Spinal cord (tissue), 10 donors: ENCODE results near the gene PDE11A. TPM values are rescaled to one million over a fixed set of nuclear protein-coding genes. Genes with fewer than 3 reads are reported as not detected.
"Not testable (repeated sequence)": the region's sequence is repeated elsewhere in the genome, so short reads cannot be mapped to it uniquely, and the experiment has no call there.

ENCODE experiments used
- DNase-seq, 6 donors: peaks; one replicate each; pipeline versions ENCODE4 v3.0.0 to v3.0.0-alpha.2; 2013 to 2015; ENCODE audit warnings: low spot score in 6 of 6, low read depth in 4 of 6
- H3K27ac ChIP-seq: one replicate; pipeline ENCODE4 v1.5.1; 2013; ENCODE audit warnings: low read depth, low read length, control low read depth
- H3K27me3 ChIP-seq: one replicate; pipeline ENCODE4 v1.6.1; 2013; ENCODE audit warnings: low read length; ENCODE audit not compliant: control insufficient read depth, insufficient read depth
- H3K36me3 ChIP-seq: one replicate; pipeline ENCODE4 v1.6.1; 2013; ENCODE audit warnings: low read length; ENCODE audit not compliant: control insufficient read depth, insufficient read depth
- H3K4me1 ChIP-seq: one replicate; pipeline ENCODE4 v1.6.1; 2013; ENCODE audit warnings: low read length; ENCODE audit not compliant: control insufficient read depth, insufficient read depth
- H3K4me3 ChIP-seq: one replicate; pipeline ENCODE4 v1.5.1; 2013; ENCODE audit warnings: low read depth, low read length, control low read depth
- H3K9me3 ChIP-seq: one replicate; pipeline ENCODE4 v1.6.1; 2013; ENCODE audit warnings: low read length; ENCODE audit not compliant: control insufficient read depth, insufficient read depth
- WGBS: methylation state at CpG from one replicate; pipeline ENCODE4 v1.1.5; 2013; ENCODE audit warnings: missing lambda C conversion rate; ENCODE audit not compliant: insufficient coverage; 5-methylcytosine and 5-hydroxymethylcytosine counted together
- polyA plus RNA-seq, 2 donors: library from polyadenylated mRNA; unstranded; fragments of 120-200 nt; gene quantifications; one replicate each; pipeline ENCODE4 v1.2.1, GENCODE V29; 2013; ENCODE audit not compliant: insufficient read length in 2 of 2
- total RNA-seq, 2 donors: library from RNA; depleted of rRNA in 1 of 2; stranded (reverse); fragments of 120-200 nt in 1 of 2; fragments of >200 nt in 1 of 2; gene quantifications; one replicate each; pipeline versions ENCODE4 v1.2.3 to v1.2.4, GENCODE V29; 2013 to 2014
- donor health status: healthy.

The PDE11A gene
- total and polyA plus RNA-seq, 4 donors: 1.9 to 6.5 (median 2.1) TPM

- peak in 1 of 6 donors; percentile 15 for DNase-seq
Measured at GRCh38 chr2:177796654-177797415, 275.7 kb downstream of the PDE11A start.

DNA sequence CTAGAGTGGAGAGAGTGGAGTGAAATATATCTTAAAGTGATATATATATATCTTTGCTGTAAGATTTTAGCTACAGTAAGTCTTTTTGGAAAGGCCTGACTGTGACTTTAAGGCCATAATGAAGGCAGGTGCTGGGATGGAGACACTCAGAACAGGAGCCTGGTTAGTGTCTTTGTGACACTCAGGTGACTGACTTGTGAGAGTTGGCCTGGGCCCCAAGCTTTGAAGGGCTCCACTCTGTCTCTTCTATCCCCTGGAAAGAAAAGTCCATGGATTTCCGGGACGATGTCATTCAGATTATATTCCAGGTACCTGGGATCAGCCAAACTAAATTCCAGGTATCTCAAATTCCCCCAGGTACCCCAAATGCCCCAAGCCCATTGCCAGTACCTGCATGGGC lies 276.6 kb downstream of the PDE11A start:
- no peak overlapping the region for H3K27ac ChIP-seq
- H3K4me3 ChIP-seq: no peak overlapping the region
- DNase-seq: no peak
- H3K27me3 ChIP-seq: no peaks in the 10 kb centered on the region
- no peaks in the 10 kb centered on the region for H3K36me3 ChIP-seq
- H3K4me1 ChIP-seq: no peaks in the 10 kb centered on the region
- WGBS: 100% methylated on average over 2 of the region's 2 CpGs
- H3K9me3 ChIP-seq: no peaks in the 10 kb centered on the region

More at GRCh38 chr2:177796654-177797415, 275.7 kb downstream of the PDE11A start:
- 46% methylated on average over 4 of the region's 4 CpGs for WGBS
- H3K4me1 ChIP-seq: no peaks in the 10 kb centered on the region
- no peaks in the 10 kb centered on the region for H3K27me3 ChIP-seq
- no peak overlapping the region for H3K4me3 ChIP-seq
- H3K36me3 ChIP-seq: no peaks in the 10 kb centered on the region
- no peak overlapping the region for H3K27ac ChIP-seq
- H3K9me3 ChIP-seq: no peaks in the 10 kb centered on the region

DNA sequence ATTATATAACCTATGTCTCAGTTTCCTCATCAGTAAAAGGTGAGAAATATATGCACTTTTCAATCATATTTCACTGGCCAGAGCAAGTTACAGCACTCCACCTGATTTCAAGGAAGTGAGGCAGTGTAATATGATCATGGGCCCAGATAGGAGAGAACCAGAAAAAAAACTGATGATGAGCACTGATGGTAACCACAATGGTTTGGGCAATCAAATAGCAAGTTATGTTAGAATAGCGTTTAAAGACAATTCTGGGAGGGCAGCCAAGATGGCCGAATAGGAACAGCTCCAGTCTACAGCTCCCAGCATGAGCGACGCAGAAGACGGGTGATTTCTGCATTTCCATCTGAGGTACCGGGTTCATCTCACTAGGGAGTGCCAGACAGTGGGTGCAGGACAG lies 287.4 kb downstream of the PDE11A start:
- DNase-seq, H3K27ac ChIP-seq, H3K9me3 ChIP-seq, H3K4me1 ChIP-seq, H3K36me3 ChIP-seq, H3K27me3 ChIP-seq, H3K4me3 ChIP-seq: not testable (repeated sequence)
- WGBS: 90% methylated on average over 5 of the region's 6 CpGs

DNA sequence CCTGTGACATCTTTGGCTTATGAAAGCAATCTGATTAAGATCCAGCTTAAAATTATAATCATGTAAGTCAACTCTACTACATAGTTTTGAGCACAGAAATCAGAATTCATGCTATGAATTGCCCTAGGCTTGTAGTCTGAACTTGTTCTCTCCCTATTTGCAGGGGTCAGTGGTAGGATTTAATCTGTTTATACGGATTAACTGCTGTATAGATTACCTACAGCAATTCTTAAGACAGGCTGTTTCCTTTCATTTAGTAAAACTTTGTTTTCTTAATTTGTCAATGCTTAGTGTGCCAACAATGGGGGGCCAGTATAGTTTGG lies 287.9 kb downstream of the PDE11A start:
- Histone ChIP-seq H3K36me3 (no peaks in the 10 kb centered on the region), H3K27ac (no peak overlapping the region), H3K4me1 (no peaks in the 10 kb centered on the region), H3K9me3 (no peaks in the 10 kb centered on the region), H3K4me3 (no peak overlapping the region), H3K27me3 (no peaks in the 10 kb centered on the region)
- no CpG with 5 or more reads among the region's 1 CpG for WGBS
- DNase-seq: no peak

GRCh38 chr2:177783835-177784744 lies 288.5 kb downstream of the PDE11A start:
- 38% methylated on average over 2 of the region's 2 CpGs for WGBS
- Histone ChIP-seq H3K9me3 (no peaks in the 10 kb centered on the region), H3K36me3 (no peaks in the 10 kb centered on the region), H3K27me3 (no peaks in the 10 kb centered on the region), H3K4me1 (no peaks in the 10 kb centered on the region), H3K4me3 (no peak overlapping the region), H3K27ac (no peak overlapping the region)
- DNase-seq: no peak

GRCh38 chr2:177783091-177783490 lies 289.5 kb downstream of the PDE11A start:
- no peaks in the 10 kb centered on the region for H3K9me3 ChIP-seq
- H3K36me3 ChIP-seq: no peaks in the 10 kb centered on the region
- no peak for DNase-seq
- no peaks in the 10 kb centered on the region for H3K4me1 ChIP-seq
- H3K27ac ChIP-seq: no peak overlapping the region
- H3K27me3 ChIP-seq: no peaks in the 10 kb centered on the region
- H3K4me3 ChIP-seq: no peak overlapping the region

- H3K36me3 ChIP-seq: no peaks in the 10 kb centered on the region
- H3K4me3 ChIP-seq: no peak overlapping the region
- H3K4me1 ChIP-seq: no peaks in the 10 kb centered on the region
- no peak overlapping the region for H3K27ac ChIP-seq
- DNase-seq: no peak
- H3K9me3 ChIP-seq: no peaks in the 10 kb centered on the region
- H3K27me3 ChIP-seq: no peaks in the 10 kb centered on the region
Measured at GRCh38 chr2:177782613-177783012, 290.0 kb downstream of the PDE11A start.

DNA sequence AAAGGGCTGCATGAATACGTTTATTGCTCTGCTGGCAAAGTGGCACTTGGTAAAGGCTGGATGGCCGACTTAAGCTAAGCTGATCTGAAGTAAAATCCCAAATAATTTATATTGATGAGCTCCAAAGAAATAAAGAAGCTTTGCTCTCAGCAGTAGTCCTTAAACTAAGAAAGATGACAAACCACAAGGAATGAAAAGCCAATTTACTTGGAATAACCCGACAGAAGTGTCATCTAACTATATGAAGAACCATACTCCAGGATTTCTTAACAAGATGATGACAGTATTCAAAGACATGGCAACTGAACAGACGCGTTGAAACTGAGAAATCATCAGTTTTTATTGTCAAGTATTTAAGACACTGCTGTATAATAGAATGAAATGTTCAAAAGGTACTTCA lies 294.1 kb downstream of the PDE11A start:
- no peak for DNase-seq

GRCh38 chr2:177772529-177772928 lies 300.0 kb downstream of the PDE11A start:
- no peaks in the 10 kb centered on the region for H3K27me3 ChIP-seq
- H3K36me3 ChIP-seq: no peaks in the 10 kb centered on the region
- DNase-seq: peak in 2 of 6 donors; percentile 31 to 72
- H3K27ac ChIP-seq: no peak overlapping the region
- H3K4me1 ChIP-seq: no peaks in the 10 kb centered on the region
- H3K9me3 ChIP-seq: no peaks in the 10 kb centered on the region
- no peak overlapping the region for H3K4me3 ChIP-seq

More for the DNA sequence above, 294.1 kb downstream of the PDE11A start:
- WGBS: 43% methylated on average over 2 of the region's 5 CpGs
- Histone ChIP-seq H3K9me3 (no peaks in the 10 kb centered on the region), H3K4me1 (no peaks in the 10 kb centered on the region), H3K36me3 (no peaks in the 10 kb centered on the region), H3K4me3 (no peak overlapping the region), H3K27ac (no peak overlapping the region), H3K27me3 (no peaks in the 10 kb centered on the region)

DNA sequence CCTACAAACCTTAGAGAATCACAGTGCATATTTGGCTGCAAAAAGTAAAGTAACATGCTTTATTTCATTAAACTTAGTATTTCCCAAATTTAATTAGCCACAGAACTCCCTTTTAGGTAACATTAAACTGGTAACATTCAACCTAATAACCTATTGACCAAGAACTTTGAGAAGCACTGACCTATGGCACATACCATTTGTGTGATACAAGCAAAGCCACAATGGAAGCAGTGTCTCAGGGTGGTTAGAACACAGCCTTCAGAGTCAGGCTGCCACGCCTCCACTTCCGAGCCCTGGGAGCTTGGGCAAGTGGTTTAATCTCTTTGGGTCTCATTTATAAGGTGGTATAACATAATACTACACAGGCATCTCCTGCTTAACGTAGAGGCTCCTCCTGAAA lies 301.4 kb downstream of the PDE11A start:
- no peak overlapping the region for H3K27ac ChIP-seq
- DNase-seq: no peak
- no peaks in the 10 kb centered on the region for H3K27me3 ChIP-seq
- H3K36me3 ChIP-seq: no peaks in the 10 kb centered on the region
- H3K9me3 ChIP-seq: no peaks in the 10 kb centered on the region
- WGBS: no CpG with 5 or more reads among the region's 3 CpGs
- no peak overlapping the region for H3K4me3 ChIP-seq
- no peaks in the 10 kb centered on the region for H3K4me1 ChIP-seq
